ENCODE data around the gene ANTXRL. TPM values are rescaled to one million over a fixed set of nuclear protein-coding genes. Genes with fewer than 3 reads are reported as not detected.
"Not testable (repeated sequence)": the region's sequence is repeated elsewhere in the genome, so short reads cannot be mapped to it uniquely, and the experiment has no call there.

ANTXRL gene
- total and polyA plus RNA-seq, 4 donors = 0.06 TPM; not detected in 3

GRCh38 chr10:46254467-46254866, 32.3 kb upstream of the ANTXRL start:
- DNase-seq (ENCODE audit: low spot score) = no peak
- TF ChIP-seq EGR1 (IDR thresholded peaks at IDR 0.05; ENCODE audit: low read depth in 2 of 2) (no peak), HNF4A (conservative IDR thresholded peaks at IDR 0.05) (no peak), SP1 (IDR thresholded peaks at IDR 0.05) (no peak), ATF3 (IDR thresholded peaks at IDR 0.05) (no peak), REST (IDR thresholded peaks at IDR 0.05) (no peak), MAX (IDR thresholded peaks at IDR 0.05) (no peak)
- Histone ChIP-seq H3K27ac (ENCODE audit: low read depth in 1 of 2, low read length in 2 of 2) (no peak overlapping the region), H3K4me3 (ENCODE audit: low read depth in 1 of 3, low read length in 3 of 3) (no peak overlapping the region), H3K36me3 (ENCODE audit: control insufficient read depth in 4 of 4, insufficient read depth in 3 of 4, low read depth in 1 of 4, low read length in 3 of 4) (no peaks in the 10 kb centered on the region), H3K4me1 (ENCODE audit: control insufficient read depth in 4 of 4, insufficient read depth in 4 of 4, low read length in 3 of 4) (peaks cover 0 to 2% (median under 1%) of the 10 kb centered on the region in 4 donors), H3K9me3 (ENCODE audit: control insufficient read depth in 4 of 4, low read length in 3 of 4) (no peaks in the 10 kb centered on the region), H3K9ac (ENCODE audit: low read depth in 1 of 2, low read length in 2 of 2) (no peak overlapping the region), H3K27me3 (ENCODE audit: control insufficient read depth in 4 of 4, insufficient read depth in 4 of 4, low read length in 3 of 4) (no peaks in the 10 kb centered on the region)
- WGBS = 96% methylated on average over 4 of the region's 4 CpGs

GRCh38 chr10:46255210-46255609, 31.6 kb upstream of the ANTXRL start:
- H3K4me1 ChIP-seq (ENCODE audit: control insufficient read depth in 4 of 4, insufficient read depth in 4 of 4, low read length in 3 of 4); H3K36me3 ChIP-seq (ENCODE audit: control insufficient read depth in 4 of 4, insufficient read depth in 3 of 4, low read depth in 1 of 4, low read length in 3 of 4); DNase-seq (ENCODE audit: low spot score); H3K9ac ChIP-seq (ENCODE audit: low read depth in 1 of 2, low read length in 2 of 2); H3K9me3 ChIP-seq (ENCODE audit: control insufficient read depth in 4 of 4, low read length in 3 of 4); H3K27ac ChIP-seq (ENCODE audit: low read depth in 1 of 2, low read length in 2 of 2); H3K4me3 ChIP-seq (ENCODE audit: low read depth in 1 of 3, low read length in 3 of 3); H3K27me3 ChIP-seq (ENCODE audit: control insufficient read depth in 4 of 4, insufficient read depth in 4 of 4, low read length in 3 of 4): not testable (repeated sequence)
- 90% methylated on average over 3 of the region's 3 CpGs for WGBS

- no peak overlapping the region for H3K4me3 ChIP-seq (ENCODE audit: low read depth in 1 of 3, low read length in 3 of 3)
- no peaks in the 10 kb centered on the region for H3K36me3 ChIP-seq (ENCODE audit: control insufficient read depth in 4 of 4, insufficient read depth in 3 of 4, low read depth in 1 of 4, low read length in 3 of 4)
- no peak overlapping the region for H3K27ac ChIP-seq (ENCODE audit: low read depth in 1 of 2, low read length in 2 of 2)
- H3K9me3 ChIP-seq (ENCODE audit: control insufficient read depth in 4 of 4, low read length in 3 of 4) = no peaks in the 10 kb centered on the region
- H3K27me3 ChIP-seq (ENCODE audit: control insufficient read depth in 4 of 4, insufficient read depth in 4 of 4, low read length in 3 of 4) = no peaks in the 10 kb centered on the region
- no peak overlapping the region for H3K9ac ChIP-seq (ENCODE audit: low read depth in 1 of 2, low read length in 2 of 2)
- peak; percentile 76 for DNase-seq (ENCODE audit: low spot score)
- 46% methylated on average over 15 of the region's 15 CpGs for WGBS
- H3K4me1 ChIP-seq (ENCODE audit: control insufficient read depth in 4 of 4, insufficient read depth in 4 of 4, low read length in 3 of 4) = peaks cover 0 to 2% (median under 1%) of the 10 kb centered on the region in 4 donors
- TF ChIP-seq SP1 (IDR thresholded peaks at IDR 0.05) (peak; percentile 54), YY1 (IDR thresholded peaks at IDR 0.05) (no peak), MAX (IDR thresholded peaks at IDR 0.05) (no peak), HNF4G (IDR thresholded peaks at IDR 0.05) (no peak), NR2F2 (IDR thresholded peaks at IDR 0.05) (peak; percentile 87), RXRA (IDR thresholded peaks at IDR 0.05) (peak in 1 of 2 donors; percentile 33), FOXA1 (IDR thresholded peaks at IDR 0.05) (no peak), TAF1 (conservative IDR thresholded peaks at IDR 0.05) (no peak), REST (IDR thresholded peaks at IDR 0.05) (no peak), GABPA (IDR thresholded peaks at IDR 0.05 in 1 of 2, conservative IDR thresholded peaks at IDR 0.05 in 1 of 2) (no peak), ATF3 (IDR thresholded peaks at IDR 0.05) (no peak), HNF4A (conservative IDR thresholded peaks at IDR 0.05) (peak; percentile 20 to 26), RAD21 (IDR thresholded peaks at IDR 0.05) (peak; percentile 56 to 71), JUND (IDR thresholded peaks at IDR 0.05) (no peak), EGR1 (IDR thresholded peaks at IDR 0.05; ENCODE audit: low read depth in 2 of 2) (no peak)
Measured at GRCh38 chr10:46255801-46256747, 30.7 kb upstream of the ANTXRL start.
